ENCODE measurements around the gene ALKBH4.

The ALKBH4 gene

DNA sequence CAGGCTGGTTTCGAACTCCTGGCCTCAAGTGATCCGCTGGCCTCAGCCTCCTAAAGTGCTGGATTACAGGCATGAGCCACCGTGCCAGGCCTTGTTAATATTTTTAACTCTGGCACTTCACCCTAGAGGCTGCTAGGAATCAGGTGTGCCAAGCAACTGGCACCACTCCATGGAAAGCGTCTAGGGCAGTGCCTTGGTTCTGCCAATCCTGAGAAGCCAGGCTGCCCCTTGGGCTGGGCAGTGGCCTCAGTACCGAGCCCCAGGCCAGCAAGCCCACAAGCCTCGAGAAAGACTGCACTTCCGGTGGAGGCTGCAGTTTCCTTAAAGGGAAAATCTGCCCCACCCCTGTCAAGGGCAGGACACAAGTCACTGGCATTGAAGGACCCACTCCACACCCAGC is 11.3 kb downstream of the ALKBH4 start:
- DNase-seq: no peak

DNA sequence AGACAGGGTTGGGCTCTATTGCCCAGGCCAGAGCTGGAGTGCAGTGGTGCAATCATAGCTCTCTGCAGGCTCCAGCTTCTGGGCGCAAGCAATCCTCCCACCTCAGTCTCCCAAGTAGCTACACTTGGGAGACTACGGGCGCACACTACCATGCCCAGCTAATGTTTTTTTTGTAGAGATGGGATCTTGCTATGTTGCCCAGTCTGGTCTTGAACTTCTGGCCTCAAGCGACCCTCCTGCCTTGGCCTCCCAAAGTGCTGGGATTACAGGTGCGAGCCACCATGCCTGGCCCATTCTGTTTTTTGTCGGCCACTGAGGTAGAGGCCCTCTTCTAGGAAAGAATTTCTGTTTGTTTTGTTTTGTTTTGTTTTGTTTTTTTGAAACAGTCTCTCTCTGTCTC is 12.2 kb downstream of the ALKBH4 start:
- no peak for DNase-seq

DNA sequence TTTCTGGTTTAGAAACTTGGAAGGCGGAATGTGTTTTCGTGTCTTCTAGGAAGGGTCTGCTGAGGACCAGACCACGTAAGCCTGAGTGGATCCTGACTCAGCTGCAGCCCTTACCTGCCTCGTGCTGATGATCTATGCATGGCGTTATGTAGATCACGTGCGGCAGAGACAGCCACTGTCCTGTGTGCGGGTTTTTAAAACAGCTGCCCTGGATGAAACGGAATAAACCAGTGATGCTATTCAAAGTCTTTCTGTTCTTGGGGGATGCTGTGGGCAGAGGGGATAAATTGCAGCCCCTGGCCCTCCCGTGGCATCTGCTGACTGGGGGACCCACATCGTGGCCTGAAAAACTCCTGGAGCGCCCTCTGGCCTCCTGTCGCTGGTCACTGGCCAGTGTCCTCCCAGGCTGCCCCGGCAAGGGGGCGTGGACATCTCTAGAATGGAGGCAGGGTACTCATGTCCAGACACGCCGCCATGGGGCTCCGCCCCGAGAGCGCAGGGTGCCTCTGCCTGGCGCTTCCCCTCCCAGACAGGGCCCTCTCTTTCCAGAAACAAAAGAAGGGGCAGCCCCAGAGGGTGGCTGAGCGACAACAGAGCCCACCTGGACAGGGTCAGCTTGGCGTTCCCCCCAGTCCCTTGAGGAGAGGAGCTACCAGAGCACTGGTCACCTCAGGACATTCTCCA is 13.2 kb downstream of the ALKBH4 start:
- no peak for DNase-seq

DNA sequence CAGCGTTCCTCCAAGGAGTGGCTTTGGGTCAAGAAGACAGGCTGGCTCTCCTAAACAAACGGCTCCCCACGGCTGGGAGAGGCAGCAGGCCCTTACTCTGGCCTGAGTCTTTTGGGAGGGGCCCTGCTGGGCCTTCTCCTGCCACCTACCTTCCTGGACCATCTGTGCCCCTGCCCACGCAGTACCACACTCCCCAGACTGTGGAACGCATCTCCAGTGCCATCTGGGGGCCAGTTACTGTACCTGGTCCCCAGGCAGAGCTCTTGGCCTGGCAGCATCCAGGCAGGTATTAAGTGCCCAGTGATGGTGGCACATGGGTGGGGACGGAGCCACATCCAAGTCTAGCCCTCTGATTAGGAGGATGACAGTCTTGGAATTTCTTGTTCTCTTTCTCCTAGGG is 14.4 kb downstream of the ALKBH4 start:
- peak; percentile 63 to 77 for DNase-seq

DNA sequence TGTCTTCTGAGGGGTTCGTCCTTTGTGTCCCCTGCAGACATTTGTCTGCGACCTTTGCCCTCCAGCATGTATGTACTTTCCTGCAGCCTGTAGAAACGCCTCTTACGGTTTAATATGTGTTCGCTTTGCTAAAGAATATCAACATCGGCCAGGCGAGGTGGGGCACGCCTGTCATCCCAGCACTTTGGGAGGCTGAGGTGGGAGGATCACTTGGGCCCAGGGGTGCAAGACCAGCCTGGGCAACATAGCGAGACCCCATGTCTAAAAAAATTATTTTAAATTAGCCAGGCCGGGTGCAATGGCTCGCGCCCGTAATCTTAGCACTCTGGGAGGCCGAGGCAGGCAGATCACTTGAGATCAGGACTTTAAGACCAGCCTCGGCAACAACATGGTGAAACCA is 15.5 kb downstream of the ALKBH4 start:
- DNase-seq: no peak

DNA sequence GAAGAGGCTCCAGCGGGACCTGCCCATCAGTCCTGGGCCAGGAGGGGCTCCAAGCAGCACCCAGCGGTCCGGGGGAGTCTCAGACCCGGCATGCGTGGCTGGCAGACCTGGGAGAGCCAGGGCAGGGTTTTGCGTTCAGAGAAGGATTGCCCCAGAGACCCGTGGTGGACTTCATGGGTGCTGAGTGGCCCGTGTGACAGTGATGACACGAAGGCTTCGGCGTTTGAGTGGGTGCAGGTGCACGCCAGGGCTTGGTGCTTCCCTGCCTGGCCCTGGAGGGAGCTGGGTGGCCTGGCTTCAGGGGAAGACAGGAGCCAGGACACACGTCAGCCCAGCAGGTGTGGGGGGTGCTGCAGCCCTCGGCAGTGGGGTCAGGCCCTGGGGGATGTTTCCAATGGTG is 17.4 kb downstream of the ALKBH4 start:
- no peak for DNase-seq

DNA sequence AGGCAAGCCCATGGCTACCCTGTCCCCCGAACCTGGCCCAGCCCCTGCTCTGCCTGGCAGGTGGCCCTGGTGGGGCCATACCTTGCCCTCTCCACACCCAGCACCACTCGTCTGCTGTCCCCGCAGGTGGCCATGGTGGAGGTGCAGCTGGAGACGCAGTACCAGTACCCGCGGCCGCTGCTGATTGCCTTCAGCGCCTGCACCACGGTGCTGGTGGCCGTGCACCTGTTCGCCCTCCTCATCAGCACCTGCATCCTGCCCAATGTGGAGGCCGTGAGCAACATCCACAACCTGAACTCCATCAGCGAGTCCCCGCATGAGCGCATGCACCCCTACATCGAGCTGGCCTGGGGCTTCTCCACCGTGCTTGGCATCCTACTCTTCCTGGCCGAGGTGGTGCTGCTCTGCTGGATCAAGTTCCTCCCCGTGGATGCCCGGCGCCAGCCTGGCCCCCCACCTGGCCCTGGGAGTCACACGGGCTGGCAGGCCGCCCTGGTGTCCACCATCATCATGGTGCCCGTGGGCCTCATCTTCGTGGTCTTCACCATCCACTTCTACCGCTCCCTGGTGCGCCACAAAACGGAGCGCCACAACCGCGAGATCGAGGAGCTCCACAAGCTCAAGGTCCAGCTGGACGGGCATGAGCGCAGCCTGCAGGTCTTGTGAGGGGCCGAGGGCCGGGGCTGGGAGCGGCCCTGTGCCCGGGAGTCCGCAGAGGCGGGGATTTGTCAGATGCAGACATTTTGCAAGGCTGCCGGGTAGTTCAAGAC is 18.1 kb downstream of the ALKBH4 start:
- no peak for DNase-seq

DNA sequence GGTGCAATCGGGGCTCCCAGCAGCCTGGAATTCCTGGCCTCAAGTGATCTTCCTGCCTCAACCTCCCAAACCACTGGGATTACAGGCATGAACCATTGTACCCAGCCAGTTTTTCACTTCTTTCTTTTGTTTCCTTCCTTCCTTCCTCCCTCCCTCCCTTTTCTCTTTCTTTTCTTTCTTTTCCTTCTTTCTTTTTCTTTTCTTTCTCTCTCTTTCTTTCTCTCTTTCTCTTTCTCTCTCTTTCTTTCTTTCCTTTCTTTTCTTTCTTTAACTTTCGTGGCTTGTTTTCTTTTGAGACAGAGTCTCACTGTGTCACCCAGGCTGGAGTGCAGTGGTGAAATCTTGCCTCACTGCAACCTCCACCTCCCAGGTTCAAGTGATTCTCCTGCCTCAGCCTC is 19.0 kb downstream of the ALKBH4 start:
- no peak for DNase-seq

DNA sequence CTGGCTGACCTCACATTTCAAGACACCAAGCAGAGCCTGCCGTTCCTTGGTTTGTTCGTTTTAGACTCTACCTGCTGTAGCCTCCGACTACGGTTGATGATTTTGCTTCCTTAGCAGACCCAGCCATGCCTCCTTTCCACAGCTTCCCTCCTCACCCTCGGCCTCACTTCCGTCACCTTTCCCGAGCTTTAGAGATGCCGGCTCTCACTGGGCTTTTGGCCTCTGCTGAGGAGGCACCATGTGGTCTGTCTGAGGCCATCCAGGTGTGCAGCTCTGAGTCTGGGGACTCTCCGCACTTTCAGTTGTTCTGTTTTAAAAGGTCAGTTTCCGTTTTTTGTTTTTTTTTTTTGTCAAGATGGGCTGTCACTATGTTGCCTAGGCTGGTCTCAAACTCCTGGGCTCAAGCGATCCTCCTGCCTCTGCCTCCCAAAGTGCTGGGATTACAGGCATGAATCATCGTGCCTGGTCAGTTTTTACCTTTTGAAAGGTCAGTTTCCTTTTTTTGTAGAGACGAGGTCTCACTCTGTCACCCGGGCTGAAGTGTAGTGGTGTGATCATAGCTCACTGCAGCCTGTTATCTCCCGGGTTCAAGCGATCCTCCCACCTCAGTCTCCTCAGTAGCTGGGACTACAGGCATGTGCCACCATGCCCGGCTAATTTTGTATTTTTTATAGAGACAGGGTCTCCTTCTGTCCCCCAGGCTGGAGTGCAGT is 19.5 kb downstream of the ALKBH4 start:
- no peak for DNase-seq

DNA sequence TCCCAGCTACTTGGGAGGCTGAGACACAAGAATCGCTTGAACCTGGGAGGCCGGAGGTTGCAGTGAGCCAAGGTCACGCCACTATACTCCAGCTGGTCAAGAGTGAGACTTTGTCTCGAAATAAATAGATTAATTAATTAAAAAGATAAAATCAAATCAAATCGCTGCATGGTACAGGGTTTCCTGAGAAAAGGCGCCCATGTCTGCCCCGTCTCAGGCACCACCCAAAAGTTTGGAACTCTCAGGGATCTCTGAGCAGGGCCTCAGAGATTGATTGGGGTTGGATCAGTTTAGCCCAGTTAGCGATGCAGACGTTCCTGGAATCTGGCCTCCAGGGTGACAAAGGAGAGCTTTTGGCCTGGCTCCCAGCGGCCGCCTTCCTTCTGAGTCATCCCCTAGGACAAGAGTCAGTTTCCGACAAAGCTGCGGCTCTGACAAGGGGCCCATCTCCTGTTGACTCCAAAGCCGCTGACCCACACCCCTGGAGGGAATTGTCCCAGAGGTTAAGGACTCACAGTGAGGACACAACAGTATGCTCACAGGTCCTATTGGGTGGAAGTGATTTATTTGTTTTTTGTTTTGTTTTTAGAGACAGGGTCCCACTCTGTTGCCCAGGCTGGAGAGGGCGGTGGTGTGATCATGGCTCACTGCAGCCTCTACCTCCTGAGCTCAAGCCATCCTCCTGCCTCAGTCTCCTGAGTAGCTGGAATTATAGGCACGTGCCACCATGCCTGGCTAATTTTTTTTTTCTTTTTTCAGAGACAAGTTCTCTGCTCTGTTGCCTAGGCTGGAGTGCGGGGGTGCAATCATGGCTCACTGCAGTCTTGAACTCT is 24.5 kb downstream of the ALKBH4 start:
- no peak for DNase-seq

DNA sequence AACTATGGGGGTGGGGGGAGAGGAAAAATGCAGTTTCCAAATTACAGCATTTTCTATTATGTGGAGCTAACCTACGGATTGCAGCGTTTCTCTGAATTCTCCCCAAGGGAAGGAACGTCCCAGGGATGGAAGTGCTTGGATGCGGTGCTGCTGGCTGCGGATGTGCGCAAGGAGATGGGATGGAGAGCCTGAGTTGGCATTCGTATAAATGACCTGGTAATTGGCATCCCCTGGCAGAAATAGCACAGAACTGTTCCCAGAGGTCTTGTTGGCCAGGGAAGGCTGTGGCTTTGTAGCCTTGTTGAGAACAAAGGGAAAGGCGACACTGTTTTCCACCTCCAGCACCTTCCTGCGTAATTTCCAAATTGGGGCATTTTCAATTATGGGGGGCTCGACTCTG is 28.5 kb downstream of the ALKBH4 start:
- no peak for DNase-seq

DNA sequence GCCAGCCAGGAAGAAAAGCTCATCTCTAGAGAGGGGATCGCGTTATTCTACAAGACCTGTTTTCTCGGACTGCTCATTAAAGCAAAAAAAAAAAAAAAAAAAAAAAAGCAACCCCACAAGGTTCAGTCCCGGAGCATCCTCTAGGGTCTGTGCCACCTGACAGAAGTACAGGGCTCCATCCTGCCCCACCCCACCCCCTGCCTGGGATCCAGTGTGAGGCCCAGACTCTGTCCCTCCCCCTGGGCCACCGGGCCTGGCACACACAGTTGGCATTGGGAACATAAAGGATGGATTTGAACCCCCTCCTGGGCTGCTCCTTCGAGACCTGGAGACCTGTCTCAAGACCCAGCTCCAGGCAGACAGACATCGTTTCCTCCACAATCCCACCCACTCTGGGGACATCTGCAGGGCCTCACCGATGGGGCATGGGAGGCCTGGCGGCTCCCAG is 30.6 kb downstream of the ALKBH4 start:
- no peak for DNase-seq

DNA sequence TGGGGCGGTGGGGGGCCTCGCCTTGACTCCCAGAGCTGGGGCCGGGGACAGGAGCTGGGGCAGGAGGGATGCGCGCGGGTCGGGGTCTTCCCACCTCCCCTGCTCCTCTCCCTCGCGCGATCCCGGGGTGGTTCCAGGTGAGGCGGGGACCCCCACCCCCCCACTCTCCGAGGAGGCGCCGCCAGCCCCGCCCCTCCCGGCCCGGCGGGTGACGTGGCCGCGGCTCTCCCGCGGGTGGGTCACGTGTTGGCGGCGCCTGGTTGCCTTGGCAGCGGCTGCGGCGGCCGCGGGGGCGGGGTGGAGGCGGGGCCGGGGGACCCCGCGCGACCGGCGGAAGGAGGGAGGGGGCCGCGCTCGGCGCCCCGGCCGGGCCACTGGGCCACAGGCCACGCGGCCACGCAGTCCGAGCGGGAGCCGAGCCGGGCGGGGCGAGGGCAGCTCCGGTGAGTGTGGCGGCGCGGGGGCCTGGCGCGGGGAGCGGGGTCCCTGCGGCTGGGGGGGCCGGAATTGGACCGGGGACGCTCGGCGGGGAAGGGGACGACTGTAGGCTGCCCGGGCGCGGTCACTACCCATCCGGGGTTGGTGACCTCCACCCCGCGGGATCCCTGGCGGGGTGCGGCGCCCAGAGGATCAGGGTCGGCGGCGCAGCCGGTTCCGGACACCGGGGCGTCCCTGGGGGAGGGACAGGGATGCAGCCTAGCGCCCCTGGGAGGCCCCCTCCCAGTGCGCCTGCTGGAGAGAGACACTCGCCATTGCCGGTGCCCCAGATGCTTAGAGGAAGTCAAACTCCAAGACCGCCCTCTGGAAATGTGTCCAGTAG is 31.2 kb downstream of the ALKBH4 start, which contains the start of gene ORAI2:
ORAI2 (plus strand) TSS at position 357 of the 820 bp plus-strand sequence. CDS start 5,382 bp downstream, outside the sequence.
- peak in 1 of 2 experiments; percentile 55 for DNase-seq

DNA sequence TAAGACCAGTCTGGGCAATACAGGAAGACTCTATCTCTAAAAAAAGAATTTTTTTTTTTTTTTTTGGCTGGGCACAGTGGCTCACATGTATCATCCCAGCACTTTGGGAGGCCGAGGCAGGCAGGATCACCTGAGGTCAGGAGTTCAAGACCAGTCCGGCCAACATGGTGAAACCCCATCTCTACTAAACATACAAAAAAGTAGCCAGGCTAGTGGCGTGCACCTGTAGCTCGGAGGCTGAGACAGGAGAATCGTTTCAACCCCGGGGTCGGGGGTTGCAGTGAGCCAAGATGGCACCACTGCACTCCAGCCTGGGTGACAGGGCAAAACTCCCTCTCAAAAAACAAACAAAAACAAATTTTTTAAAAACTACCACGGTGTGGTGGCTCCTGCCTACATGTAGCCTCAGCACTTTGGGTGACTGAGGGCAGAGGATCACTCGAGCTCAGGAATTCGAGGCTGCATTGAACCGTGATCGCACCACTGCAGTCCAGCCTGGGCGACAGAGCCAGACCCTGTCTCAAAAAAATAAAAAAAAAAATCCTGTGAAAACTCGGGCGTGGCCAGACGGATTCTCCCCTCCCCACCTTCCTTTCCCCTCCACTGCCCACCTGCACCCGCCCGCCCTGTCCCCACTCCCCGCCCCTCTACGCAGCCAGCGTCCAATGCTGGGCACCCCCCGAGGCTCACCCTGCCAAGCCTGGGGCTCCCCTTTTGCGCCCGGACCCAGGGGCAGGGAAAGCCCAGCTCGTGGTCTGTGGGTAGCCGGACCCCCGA is 32.0 kb downstream of the ALKBH4 start:
- DNase-seq: no peak

DNA sequence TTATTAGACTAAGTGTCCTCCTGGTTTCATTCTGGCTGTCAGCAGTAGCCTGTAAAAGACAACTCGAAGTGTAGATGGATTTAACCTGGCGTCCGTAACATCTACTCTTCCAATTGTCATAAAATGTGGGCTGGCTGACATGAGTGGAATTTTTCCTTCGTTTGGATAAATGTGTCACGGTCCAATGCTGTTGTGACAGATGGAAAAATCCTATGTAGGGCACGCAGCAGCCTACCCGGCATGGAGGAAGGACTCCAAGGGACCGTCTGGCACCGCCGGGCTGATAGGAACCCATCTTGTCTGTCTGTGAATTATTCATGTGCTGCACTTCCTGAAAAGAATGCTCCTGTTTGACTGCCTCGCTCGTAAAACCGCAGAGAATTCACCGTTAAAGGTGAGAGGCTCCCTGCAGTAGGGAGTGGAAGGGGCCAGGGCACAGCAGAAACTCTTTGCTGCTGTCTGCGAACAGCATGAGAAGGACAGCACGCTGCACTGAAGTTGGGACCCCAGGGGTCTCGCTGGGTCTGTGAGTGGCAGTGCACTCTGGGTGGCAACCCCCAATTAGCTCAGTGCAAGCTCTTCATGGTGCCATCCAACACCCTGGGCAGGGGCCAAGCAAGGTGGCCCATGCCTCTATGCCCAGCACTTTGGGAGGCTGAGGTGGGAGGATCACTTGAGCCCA is 32.9 kb downstream of the ALKBH4 start:
- peak; percentile 67 to 83 for DNase-seq

DNA sequence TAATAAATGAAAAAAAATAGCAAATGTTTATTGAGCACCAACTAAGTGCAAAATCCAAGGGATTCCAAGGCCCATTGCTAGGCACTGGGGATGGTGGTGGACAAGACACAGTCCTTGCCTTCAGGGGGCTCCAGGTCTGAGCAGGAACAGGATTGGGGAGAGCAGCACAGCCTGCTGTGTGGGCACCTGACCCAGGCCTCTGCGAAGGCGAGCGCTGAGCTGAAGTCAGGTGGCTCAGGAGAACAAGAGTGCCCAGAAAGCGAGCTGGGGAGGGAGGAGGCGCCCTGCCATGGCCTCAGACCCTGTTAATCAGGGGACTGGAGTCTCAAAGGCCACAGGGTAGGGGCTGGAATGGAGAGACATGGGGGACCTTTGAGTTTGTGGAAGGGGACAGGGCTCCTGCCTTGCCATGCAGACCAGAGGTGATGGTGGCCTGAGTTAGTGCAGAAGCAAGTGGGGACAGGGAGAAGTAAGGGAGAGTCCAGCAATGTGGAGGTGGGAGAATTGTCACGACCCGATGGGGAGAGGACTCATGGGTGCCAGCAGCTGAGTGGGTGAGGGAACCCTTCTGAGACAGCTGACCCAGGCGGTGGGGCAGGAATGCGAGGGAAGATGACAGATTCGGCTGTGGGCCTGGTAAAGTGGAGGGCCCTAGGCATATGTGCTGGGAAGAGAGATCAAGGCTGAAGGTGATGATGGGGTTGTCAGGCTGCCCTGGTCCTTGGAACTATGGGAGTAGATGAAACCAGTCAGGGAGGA is 35.3 kb downstream of the ALKBH4 start:
- no peak for DNase-seq

DNA sequence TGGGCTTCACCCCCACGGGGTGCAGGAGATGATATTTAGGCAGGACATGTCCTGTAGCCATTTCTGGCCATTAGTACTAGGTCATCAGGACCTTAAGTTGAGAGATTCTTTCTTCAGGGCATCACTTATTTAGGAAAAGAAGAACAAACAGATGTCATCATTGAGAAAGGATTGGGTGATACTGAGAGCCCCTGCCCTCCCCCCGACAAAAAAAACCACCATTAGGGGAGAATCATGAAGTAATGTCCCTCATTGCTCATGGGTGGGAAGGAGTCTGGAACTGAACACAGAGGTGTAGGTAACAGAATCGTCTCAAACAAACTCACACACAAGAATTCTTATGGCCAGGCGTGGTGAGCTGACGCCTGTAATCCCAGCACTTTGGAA is 37.7 kb downstream of the ALKBH4 start:
- DNase-seq: no peak

DNA sequence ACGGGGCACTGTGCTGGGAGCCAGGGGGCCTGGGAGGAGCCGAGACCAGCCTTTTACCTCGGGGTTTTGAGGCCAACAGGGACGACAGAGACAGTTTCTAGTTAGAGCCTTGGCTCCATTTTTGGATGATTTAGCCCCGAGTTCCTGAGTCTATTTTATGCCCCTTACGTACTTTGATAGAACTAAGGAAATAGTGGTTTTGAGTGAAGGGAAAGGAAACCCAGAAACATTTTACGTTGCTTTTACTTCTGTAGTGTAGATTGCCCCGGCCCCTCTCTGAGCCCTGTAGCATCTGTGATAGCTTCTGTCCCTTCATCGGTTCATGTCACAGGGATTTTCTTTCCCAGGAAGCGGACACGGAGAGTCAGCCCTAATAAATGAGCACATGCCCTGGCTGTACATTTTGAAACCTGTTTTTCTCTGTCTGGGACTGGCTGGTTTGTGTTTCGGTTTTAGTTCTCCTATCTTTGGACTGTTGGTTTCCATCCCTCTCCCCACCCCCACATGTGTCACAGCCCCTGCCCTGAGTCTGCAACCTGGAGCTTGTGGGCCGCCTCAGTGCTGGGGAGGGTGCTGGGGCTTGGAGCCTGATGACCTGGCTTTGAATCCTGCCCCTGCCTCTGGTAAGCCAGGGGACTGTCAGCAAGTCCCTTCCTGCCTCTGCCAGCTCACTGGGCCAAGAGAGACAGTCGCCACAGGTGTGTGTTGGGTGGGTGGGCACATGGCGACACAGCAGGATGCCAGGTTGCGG is 38.2 kb downstream of the ALKBH4 start:
- no peak for DNase-seq
